ENCODE data around the gene NOC4L. TPM values are rescaled to one million over a fixed set of nuclear protein-coding genes. Genes with fewer than 3 reads are reported as not detected.

Gene NOC4L
- total RNA-seq, 1 donor, result 13.2 TPM

GRCh38 chr12:132188916-132189325 is 44.7 kb downstream of the NOC4L start:
- peak overlapping the region; percentile 66 for H3K4me3 ChIP-seq (ENCODE audit: low read depth, low read length)
- DNase-seq (ENCODE audit: low read depth), result no peak
- TF ChIP-seq, protein P1, sequence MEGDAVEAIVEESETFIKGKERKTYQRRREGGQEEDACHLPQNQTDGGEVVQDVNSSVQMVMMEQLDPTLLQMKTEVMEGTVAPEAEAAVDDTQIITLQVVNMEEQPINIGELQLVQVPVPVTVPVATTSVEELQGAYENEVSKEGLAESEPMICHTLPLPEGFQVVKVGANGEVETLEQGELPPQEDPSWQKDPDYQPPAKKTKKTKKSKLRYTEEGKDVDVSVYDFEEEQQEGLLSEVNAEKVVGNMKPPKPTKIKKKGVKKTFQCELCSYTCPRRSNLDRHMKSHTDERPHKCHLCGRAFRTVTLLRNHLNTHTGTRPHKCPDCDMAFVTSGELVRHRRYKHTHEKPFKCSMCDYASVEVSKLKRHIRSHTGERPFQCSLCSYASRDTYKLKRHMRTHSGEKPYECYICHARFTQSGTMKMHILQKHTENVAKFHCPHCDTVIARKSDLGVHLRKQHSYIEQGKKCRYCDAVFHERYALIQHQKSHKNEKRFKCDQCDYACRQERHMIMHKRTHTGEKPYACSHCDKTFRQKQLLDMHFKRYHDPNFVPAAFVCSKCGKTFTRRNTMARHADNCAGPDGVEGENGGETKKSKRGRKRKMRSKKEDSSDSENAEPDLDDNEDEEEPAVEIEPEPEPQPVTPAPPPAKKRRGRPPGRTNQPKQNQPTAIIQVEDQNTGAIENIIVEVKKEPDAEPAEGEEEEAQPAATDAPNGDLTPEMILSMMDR (IDR thresholded peaks at IDR 0.05; ENCODE audit: insufficient read depth, low read length), result no peak

GRCh38 chr12:132189378-132190011 is 45.2 kb downstream of the NOC4L start:
- TF ChIP-seq, protein P1 (IDR thresholded peaks at IDR 0.05; ENCODE audit: insufficient read depth, low read length), result no peak
- peak; percentile 76 for DNase-seq (ENCODE audit: low read depth)
- H3K4me3 ChIP-seq (ENCODE audit: low read depth, low read length), result peak overlapping the region; percentile 66

- DNase-seq (ENCODE audit: low read depth), result no peak
- peak overlapping the region; percentile 66 for H3K4me3 ChIP-seq (ENCODE audit: low read depth, low read length)
- TF ChIP-seq, protein P1 (IDR thresholded peaks at IDR 0.05; ENCODE audit: insufficient read depth, low read length), result no peak
These were observed 45.9 kb downstream of the NOC4L start for GRCh38 chr12:132190012-132190755.

DNA sequence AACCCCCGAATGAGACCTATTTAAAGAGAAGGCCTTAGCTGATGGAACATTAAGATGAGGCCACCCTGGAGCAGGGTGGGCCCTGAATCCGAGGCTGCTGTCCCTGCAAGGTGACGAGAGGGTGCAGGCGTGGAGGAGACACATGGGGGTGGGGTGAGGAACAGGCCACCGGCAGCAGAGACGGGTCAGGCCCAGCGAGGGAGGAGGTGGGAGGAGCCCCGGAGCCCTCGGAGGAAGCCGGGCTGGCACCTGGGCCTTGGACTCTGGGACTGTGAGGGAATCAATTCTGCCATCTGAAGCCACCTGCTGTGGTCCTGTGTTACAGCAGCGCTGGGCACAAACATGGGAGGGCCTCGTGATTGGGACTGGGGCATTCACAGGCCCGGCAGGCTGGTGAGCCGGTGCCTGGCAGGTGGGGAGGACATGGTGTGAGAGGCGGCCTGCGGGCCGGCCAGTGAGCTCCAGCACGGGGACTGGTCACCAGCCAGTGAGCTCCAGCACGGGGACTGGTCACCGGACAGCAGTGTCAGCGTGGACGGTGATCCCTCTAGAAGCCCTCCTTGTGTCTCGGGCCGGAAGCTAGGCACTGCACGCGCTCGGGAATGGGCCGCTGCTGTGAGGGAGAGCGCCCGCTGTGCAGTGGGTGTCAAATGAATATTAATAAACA is 46.7 kb downstream of the NOC4L start:
- H3K4me3 ChIP-seq (ENCODE audit: low read depth, low read length), result no peak overlapping the region
- TF ChIP-seq, protein P1 (IDR thresholded peaks at IDR 0.05; ENCODE audit: insufficient read depth, low read length), result no peak
- DNase-seq (ENCODE audit: low read depth), result no peak

- TF ChIP-seq, protein P1 (IDR thresholded peaks at IDR 0.05; ENCODE audit: insufficient read depth, low read length), result no peak
- no peak overlapping the region for H3K4me3 ChIP-seq (ENCODE audit: low read depth, low read length)
- no peak for DNase-seq (ENCODE audit: low read depth)
These were observed 47.7 kb downstream of the NOC4L start for GRCh38 chr12:132191715-132192553.

DNA sequence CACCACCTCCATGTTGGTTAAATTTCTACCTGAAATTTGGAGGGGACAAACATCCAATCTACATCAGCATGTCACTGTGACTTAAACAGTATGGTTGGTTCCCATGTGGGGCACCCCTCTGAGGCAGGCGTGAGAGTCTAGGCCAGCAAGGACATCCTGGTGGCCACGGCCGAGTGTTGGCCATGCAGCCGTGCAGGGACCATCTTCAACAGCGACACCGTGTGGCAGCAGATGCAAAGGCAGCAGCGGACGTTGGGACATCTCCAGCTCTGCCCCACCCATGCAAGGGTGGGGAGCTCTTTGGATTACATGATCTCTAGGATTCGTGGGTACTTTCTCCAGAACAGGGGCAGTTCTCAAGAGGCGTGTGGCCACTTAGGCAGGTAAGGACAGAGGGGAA is 49.8 kb downstream of the NOC4L start:
- no peak for DNase-seq (ENCODE audit: low read depth)
- TF ChIP-seq, protein P1 (IDR thresholded peaks at IDR 0.05; ENCODE audit: insufficient read depth, low read length), result no peak
- no peak overlapping the region for H3K4me3 ChIP-seq (ENCODE audit: low read depth, low read length)
